HFF-Myc (cell line): ENCODE data around the gene SASH1.

Experiments
- DNase-seq: peaks from one replicate; pipeline ENCODE4 v3.0.0-alpha.2; 2011; ENCODE audit warnings: low read depth; ENCODE audit errors: extremely low read depth
- H3K4me3 ChIP-seq: replicated peaks from 2 replicates; pipeline ENCODE4 v1.5.1; 2011; ENCODE audit warnings: low read depth, mild to moderate bottlenecking, control low read depth, low read length
- CTCF ChIP-seq: IDR thresholded peaks from 2 replicates; pipeline ENCODE4 v1.5.1; 2012; ENCODE audit warnings: mild to moderate bottlenecking, low read depth, low read length, control low read depth; ENCODE audit errors: missing control alignments

The SASH1 gene

GRCh38 chr6:148340586-148341297 lies 1.9 kb upstream of the SASH1 start:
- DNase-seq = no peak
- TF ChIP-seq CTCF = no peak
- H3K4me3 ChIP-seq = no peak overlapping the region

GRCh38 chr6:148342100-148342349 lies 613 bp upstream of the SASH1 start:
- peak overlapping the region; percentile 65 for H3K4me3 ChIP-seq
- no peak for TF ChIP-seq CTCF
- no peak for DNase-seq

GRCh38 chr6:148343047-148343782 lies 577 bp downstream of the SASH1 start:
- peak overlapping the region; percentile 65 for H3K4me3 ChIP-seq
- no peak for DNase-seq

DNA sequence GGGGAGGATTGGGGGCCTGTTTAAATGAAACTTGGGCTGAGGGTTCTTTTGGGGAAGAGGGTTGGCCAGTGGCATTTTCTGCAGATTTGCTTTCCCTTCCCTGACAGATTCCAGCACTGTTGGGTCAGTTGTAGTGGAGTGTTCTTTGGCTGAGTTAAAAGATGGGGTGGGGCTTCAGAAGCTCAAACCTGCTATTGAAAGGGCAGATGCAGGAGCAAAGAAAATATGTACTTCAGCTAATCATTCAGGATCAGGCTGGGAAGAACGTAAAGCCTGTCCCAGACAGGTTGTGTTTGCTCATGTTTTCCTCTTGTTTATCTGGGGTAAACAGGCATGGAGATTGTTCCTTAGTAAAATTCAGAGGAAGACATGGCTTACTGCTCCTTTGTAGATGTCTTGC lies 2.5 kb downstream of the SASH1 start:
- no peak for DNase-seq
- no peak for TF ChIP-seq CTCF
- H3K4me3 ChIP-seq = 0 out of 2 replicates have a peak overlapping the region, but pooled peaks have one; percentile 4

More at GRCh38 chr6:148343047-148343782, 577 bp downstream of the SASH1 start:
- no peak for TF ChIP-seq CTCF

DNA sequence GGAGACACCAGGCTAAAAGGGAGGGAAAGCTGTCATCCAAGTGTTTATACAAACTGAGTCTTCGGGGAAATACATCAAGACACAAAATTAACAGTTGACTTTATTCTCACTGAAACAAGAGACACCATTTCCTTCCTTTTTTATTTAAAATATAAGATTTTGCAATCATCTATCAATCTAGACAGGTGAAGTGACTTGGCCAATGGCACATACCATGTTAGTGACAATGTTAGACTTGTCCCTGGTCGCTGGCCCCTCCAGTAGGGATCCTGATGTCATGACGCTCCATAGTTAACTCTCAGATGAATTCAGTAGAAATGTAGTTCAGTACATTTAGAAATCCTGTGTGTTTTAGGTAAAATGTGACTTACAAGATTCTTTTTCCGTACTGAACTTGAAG lies 2.9 kb downstream of the SASH1 start:
- DNase-seq = no peak
- no peak for TF ChIP-seq CTCF
- H3K4me3 ChIP-seq = no peak overlapping the region

- TF ChIP-seq CTCF = no peak
- DNase-seq = no peak
- H3K4me3 ChIP-seq = no peak overlapping the region
Observed at GRCh38 chr6:148346681-148347440, 4.2 kb downstream of the SASH1 start.
